HepG2 (cell line): ENCODE data around the gene LGALS1. TPM values are rescaled to one million over a fixed set of nuclear protein-coding genes. Genes with fewer than 3 reads are reported as not detected.

Experiments
- CTCF ChIP-seq: sonication (generic); formaldehyde crosslinking; IDR thresholded peaks from 2 replicates; pipeline ENCODE4 v1.5.0; 2020; ENCODE audit warnings: mild to moderate bottlenecking, missing genetic modification reagents, moderate library complexity
- FOXP4 ChIP-seq: sonication (generic); formaldehyde crosslinking; IDR thresholded peaks from 2 replicates; pipeline ENCODE4 v1.4.0; 2020; ENCODE audit warnings: missing genetic modification reagents
- HBP1 ChIP-seq: IDR thresholded peaks from 2 replicates; pipeline ENCODE4 v1.6.1; 2016; ENCODE audit warnings: low read depth, control low read depth
- HMG20A ChIP-seq: IDR thresholded peaks from 2 replicates; pipeline ENCODE4 v1.6.1; 2016; ENCODE audit warnings: borderline replicate concordance
- MXI1 ChIP-seq: IDR thresholded peaks from 3 replicates; pipeline ENCODE4 v1.6.1; 2012; ENCODE audit warnings: low read depth, low read length, inconsistent platforms, borderline replicate concordance
- SUZ12 ChIP-seq: fragments of 150-350 bp; IDR thresholded peaks from 2 replicates; pipeline ENCODE4 v1.6.1; 2014; ENCODE audit warnings: low read depth, low read length
- ZFP36L2 ChIP-seq: sonication (generic); formaldehyde crosslinking; IDR thresholded peaks from 2 replicates; pipeline ENCODE4 v1.4.0; 2020; ENCODE audit warnings: missing genetic modification reagents
- ZNF101 ChIP-seq: sonication (generic); formaldehyde crosslinking; IDR thresholded peaks from 2 replicates; pipeline ENCODE4 v1.4.0; 2020; ENCODE audit warnings: mild to moderate bottlenecking, low read depth, missing genetic modification reagents, borderline replicate concordance
- ZNF513 ChIP-seq: sonication (generic); formaldehyde crosslinking; conservative IDR thresholded peaks from 2 replicates; pipeline ENCODE4 v1.5.0; 2020; ENCODE audit warnings: missing genetic modification reagents
- ZNF710 ChIP-seq: sonication (generic); formaldehyde crosslinking; IDR thresholded peaks from 2 replicates; pipeline ENCODE4 v1.5.0; 2020; ENCODE audit warnings: mild to moderate bottlenecking, missing genetic modification reagents, borderline replicate concordance
- polyA plus RNA-seq, 8 experiments: library from polyadenylated mRNA; depleted of rRNA in 3 of 8; stranded (reverse) in 7 of 8; unstranded in 1 of 8; fragments of >200 nt; fragmentation: Illumina TruSeq in 4 of 8; extraction: Trizol in 4 of 8; gene quantifications; 2 replicates each; pipeline versions ENCODE4 v1.2.1 to v1.2.3, GENCODE V29; 2011 to 2016; ENCODE audit warnings: low read depth in 4 of 8, missing spikeins in 1 of 8, mixed read lengths in 1 of 8; ENCODE audit not compliant: insufficient read depth in 1 of 8
- total RNA-seq, 5 experiments: library from RNA; depleted of rRNA; stranded (reverse); fragments of >200 nt; fragmentation: Illumina TruSeq; extraction: Trizol; gene quantifications; 2 replicates each; pipeline ENCODE4 v1.2.3, GENCODE V29; 2016; ENCODE audit warnings: low read depth in 1 of 5

LGALS1 gene
- total and polyA plus RNA-seq, 2 of the 13 experiments (the other 11 are each of a cell fraction or from before 2014, with no cell fraction given), result 103 to 858 TPM

DNA sequence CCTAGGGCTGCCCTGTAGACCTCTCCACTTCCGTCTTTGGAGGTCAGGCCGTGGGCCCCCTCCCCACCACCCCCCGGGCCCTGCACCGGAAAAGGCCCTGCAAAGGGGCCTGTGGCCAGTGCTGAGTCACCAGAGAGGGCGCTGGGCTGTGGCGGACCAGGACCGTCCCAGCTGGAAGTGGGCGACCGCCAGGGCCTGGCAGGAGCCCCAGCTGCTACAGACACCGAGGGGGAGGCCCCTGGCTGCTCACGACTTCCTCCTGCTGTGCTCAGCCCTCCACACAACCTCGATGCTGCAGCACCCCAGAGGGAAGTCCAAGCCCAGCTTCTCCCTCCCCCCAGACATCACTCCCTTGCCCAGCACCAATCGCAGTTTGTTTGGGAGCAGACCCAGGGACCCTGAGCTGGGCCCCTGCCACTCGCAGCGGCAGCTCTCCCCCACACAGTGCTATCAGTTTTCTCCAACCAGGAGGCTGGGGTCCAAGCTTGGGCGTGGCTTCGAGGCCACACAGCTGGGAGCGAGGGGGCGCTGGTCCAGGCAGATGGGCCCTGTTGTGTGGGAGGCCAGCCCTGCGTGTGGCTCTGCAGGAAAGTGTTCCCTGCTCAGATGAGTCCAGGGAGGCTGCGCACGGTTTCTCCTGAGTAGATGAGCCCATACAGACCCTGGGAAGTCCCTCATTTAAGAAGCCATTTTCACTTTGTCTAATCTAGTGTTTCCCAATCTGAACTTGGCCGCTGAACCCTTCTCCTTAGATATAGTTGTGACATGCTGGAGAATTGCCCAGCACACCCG is 41.6 kb upstream of the LGALS1 start (continued):
- TF ChIP-seq HBP1 (CRISPR knock-in tag), result no peak
- TF ChIP-seq HMG20A, result no peak
- TF ChIP-seq SUZ12, result no peak
- no peak for TF ChIP-seq ZFP36L2 (CRISPR knock-in tag)
- TF ChIP-seq ZNF710 (CRISPR knock-in tag), result peak; percentile 16; the same call in 1 of the 2 replicates
- TF ChIP-seq MXI1, result no peak
- TF ChIP-seq CTCF (CRISPR knock-in tag), result peak; percentile 70
- no peak for TF ChIP-seq ZNF513 (CRISPR knock-in tag)
- TF ChIP-seq FOXP4 (CRISPR knock-in tag), result no peak
- no peak for TF ChIP-seq ZNF101
